D721Med (cell line): ENCODE measurements around the gene ANKRD52.

ENCODE experiments used
- DNase-seq: peaks from one replicate; pipeline ENCODE4 v3.0.0; 2011; ENCODE audit warnings: low spot score; ENCODE audit not compliant: insufficient read length
- FAIRE-seq: peaks from 2 replicates; lab custom pipeline; 2011; peaks lifted over from hg19 to GRCh38; lab: Jason Lieb, UNC
- TF ChIP-seq, protein P1 (sequence below): IDR thresholded peaks from 2 replicates; pipeline ENCODE4 v1.5.1; 2012; ENCODE audit warnings: mild to moderate bottlenecking, control low read depth; ENCODE audit not compliant: insufficient read depth; ENCODE audit errors: missing control alignments

Gene ANKRD52

DNA sequence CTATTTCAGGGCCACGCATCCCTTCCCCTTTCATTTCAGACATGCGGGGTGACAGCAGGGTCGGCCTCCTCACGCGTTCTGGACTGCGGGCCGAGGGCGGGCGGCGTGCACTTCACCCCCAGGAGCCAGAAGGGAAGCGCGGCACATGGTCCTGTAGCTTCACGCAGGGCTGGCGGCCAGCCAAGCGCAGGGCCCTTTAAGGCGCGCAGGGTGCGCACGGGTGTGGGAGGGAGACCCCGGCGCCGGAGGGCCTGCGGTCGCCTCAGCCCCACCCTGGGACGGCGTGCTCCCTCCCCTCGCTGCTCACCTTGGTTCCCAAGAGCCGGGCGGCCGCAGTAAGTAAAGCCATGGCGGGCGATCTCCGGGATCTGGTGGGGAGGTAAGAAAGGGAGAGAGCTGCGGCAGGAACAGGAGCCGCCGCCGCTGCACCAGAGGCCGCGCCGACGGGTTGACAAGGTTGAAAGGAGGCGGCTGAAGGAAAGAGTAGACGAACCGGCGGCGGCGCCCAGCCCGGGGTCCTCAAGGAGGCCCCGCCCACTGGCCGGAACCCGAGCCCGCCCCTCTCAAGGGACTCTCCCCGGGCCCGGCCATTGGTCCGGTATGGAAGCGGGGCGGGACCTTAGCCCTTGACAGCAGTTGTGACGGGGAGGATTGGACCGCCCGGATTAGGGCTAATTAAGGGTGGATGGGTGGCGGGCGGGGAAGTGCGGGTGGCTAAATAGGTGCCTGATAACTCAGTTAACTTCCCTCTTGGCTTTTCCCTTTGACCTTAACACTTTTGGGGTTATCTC, 41.9 kb upstream of the ANKRD52 start, which contains the start of gene CS:
Gene CS, minus strand, starts transcription at position 478 of the 791 bp plus-strand sequence. Its CDS starts 129 bp downstream, at position 349.
- DNase-seq (peak; percentile 64), FAIRE-seq (no peak)
- TF ChIP-seq, protein P1, sequence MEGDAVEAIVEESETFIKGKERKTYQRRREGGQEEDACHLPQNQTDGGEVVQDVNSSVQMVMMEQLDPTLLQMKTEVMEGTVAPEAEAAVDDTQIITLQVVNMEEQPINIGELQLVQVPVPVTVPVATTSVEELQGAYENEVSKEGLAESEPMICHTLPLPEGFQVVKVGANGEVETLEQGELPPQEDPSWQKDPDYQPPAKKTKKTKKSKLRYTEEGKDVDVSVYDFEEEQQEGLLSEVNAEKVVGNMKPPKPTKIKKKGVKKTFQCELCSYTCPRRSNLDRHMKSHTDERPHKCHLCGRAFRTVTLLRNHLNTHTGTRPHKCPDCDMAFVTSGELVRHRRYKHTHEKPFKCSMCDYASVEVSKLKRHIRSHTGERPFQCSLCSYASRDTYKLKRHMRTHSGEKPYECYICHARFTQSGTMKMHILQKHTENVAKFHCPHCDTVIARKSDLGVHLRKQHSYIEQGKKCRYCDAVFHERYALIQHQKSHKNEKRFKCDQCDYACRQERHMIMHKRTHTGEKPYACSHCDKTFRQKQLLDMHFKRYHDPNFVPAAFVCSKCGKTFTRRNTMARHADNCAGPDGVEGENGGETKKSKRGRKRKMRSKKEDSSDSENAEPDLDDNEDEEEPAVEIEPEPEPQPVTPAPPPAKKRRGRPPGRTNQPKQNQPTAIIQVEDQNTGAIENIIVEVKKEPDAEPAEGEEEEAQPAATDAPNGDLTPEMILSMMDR = no peak

DNA sequence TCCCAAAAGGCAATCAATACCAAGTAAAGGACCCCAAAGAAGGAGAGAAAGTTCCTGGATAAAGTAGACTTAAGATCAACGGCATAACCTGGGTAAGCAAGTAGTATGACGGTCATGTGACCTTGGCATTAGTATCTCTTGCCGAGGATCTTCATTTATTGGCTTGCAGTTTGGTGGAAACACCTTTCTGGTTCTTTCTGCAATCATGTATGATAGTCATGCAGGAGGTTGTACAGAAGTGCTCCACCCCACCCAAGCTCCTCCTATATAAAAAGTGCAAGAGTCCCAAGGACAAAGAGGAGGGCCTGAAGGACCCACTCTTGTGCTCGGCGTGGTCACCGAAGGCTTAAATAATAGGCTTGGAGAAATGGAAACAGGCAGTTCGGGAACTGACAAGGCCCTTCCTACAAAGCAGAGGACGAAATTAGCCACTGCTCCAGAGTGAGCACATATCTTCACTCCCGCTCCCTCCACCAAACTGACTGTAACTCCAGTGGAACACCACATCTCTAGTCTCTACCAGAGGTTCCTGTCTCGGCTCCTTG, 41.2 kb upstream of the ANKRD52 start:
- TF ChIP-seq, protein P1 = no peak
- FAIRE-seq (no peak), DNase-seq (no peak)

DNA sequence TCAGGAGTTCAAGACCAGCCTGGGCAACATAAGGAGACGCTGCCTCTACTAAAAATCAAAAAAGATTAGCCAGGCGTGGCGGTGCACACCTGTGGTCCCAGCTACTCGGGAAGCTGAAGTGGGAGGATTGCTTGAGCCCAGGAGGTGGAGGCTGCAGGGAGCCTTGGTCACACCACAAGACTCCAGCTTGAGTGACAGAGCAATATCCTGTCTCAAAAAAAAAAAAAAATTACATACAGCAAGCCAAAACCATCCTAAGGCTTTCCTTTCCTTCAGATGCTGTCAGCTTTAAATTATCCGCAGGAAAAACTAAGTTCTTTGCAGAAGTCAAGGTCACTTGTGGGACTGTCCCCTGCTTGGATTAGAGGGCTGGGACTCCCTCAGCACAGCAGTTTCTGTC, 40.6 kb upstream of the ANKRD52 start:
- TF ChIP-seq, protein P1 = no peak
- DNase-seq = no peak
- FAIRE-seq = no peak

DNA sequence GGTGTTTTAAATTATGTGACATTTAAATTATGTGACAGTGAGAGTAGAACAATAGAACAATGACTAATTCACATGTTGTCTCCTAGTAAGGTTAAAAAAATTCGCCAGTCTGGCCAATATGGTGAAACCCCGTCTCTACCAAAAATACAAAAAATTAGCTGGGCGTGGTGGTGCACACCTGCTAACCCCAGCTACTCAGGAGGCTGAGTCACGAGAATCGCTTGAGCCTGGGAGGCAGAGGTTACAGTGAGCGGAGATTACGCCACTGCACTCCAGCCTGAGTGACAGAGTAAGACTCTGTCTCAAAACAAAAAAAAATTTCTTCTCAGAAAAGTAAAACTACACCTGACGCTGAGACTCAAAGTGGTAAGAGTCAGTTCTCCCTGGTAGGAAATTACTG, 39.2 kb upstream of the ANKRD52 start:
- FAIRE-seq = no peak
- TF ChIP-seq, protein P1 = no peak
- no peak for DNase-seq

DNA sequence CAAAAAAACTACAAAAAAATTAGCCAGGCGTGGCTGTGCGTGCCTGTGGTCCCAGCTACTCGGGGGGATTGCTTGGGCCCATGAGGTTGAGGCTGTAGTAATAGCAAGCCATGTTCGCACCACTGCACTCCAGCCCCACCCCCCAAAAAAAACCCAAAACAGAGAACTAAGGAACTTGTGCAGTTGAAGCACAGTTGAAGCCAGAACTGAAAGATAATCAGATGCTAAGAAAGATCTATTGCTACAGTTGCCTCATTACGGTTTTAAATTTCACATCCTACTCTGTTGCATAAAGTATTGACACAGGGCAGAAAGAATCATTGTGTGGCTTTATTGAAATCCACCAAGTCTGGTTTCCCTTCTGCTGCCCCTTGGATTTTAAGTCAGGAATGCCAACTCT, 38.1 kb upstream of the ANKRD52 start:
- FAIRE-seq (no peak), DNase-seq (no peak)
- TF ChIP-seq, protein P1 = no peak

DNA sequence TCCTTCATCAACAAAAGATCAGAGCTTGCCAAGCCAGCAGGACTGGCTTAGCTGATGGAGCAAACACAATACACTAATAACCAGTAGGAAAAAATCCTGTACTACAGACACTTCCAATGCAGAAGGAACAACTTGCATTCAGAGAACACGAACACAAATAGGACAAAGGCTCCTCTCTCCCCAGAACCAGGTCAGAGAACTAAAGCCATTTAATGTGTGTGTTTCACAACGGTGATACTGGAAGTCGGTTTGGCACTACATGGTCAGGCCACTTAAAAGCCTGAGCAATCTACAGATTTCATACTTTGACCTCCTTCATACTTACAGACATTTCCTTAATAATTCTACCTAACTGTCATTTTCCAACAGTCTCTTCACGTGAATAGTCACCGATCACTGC, 35.6 kb upstream of the ANKRD52 start:
- TF ChIP-seq, protein P1 = no peak
- no peak for DNase-seq
- no peak for FAIRE-seq
